ENCODE results near the gene NUDT22. TPM values are rescaled to one million over a fixed set of nuclear protein-coding genes. Genes with fewer than 3 reads are reported as not detected.

The NUDT22 gene
- polyA plus RNA-seq, 1 donor, result 33.8 TPM

- Histone ChIP-seq H3K27ac (ENCODE audit: low read length) (no peak overlapping the region), H3K36me3 (ENCODE audit: control insufficient read depth, insufficient read depth, low read length) (peaks cover 13% of the 10 kb centered on the region), H3K4me3 (ENCODE audit: low read length) (no peak overlapping the region), H3K9me3 (ENCODE audit: control insufficient read depth, low read depth, low read length) (no peaks in the 10 kb centered on the region), H3K27me3 (ENCODE audit: control insufficient read depth, insufficient read depth, low read length) (no peaks in the 10 kb centered on the region), H3K4me1 (ENCODE audit: control insufficient read depth, insufficient read depth, low read length) (peaks cover 54% of the 10 kb centered on the region)
- DNase-seq, result no peak
- no CpG with 5 or more reads among the region's 4 CpGs for WGBS (ENCODE audit: insufficient coverage, low lambda C conversion rate)
Observed at GRCh38 chr11:64249038-64249437, 23.0 kb downstream of the NUDT22 start.

GRCh38 chr11:64249563-64250414 is 23.7 kb downstream of the NUDT22 start:
- no peaks in the 10 kb centered on the region for H3K27me3 ChIP-seq (ENCODE audit: control insufficient read depth, insufficient read depth, low read length)
- H3K27ac ChIP-seq (ENCODE audit: low read length), result no peak overlapping the region
- H3K4me1 ChIP-seq (ENCODE audit: control insufficient read depth, insufficient read depth, low read length), result peaks cover 57% of the 10 kb centered on the region
- peaks cover 17% of the 10 kb centered on the region for H3K36me3 ChIP-seq (ENCODE audit: control insufficient read depth, insufficient read depth, low read length)
- DNase-seq, result no peak
- no CpG with 5 or more reads among the region's 8 CpGs for WGBS (ENCODE audit: insufficient coverage, low lambda C conversion rate)
- no peak overlapping the region for H3K4me3 ChIP-seq (ENCODE audit: low read length)
- H3K9me3 ChIP-seq (ENCODE audit: control insufficient read depth, low read depth, low read length), result no peaks in the 10 kb centered on the region

DNA sequence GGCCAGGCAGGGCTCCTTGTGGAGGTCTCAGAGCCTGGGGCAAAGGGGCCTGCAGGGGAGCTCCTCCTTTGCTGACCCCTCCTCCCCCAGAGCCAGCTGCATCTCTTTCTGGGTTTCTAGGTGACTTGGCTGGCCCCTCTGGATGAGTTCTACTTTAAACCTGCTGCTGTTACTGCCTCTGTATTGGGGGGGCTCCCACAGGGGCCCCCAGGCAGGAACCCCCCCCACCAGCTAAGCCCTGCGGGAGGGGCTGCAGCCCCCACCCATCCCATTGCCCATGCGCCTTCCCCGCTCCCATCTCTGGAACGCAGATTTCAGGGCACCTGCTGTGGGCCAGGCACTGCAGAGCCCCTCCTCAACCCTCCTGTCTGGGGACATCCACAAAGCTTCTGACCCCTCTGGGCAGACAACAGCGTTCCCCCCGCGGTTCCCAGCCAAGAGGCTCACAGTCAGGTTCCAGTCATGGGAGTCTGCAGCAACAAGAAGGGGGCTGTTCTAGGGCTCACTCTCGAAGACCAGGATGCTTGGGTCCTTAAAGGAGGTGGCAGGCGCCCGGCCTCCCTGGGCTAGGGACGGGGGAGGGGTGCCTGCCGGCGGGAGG is 24.4 kb downstream of the NUDT22 start:
- H3K36me3 ChIP-seq (ENCODE audit: control insufficient read depth, insufficient read depth, low read length), result peaks cover 24% of the 10 kb centered on the region
- H3K27me3 ChIP-seq (ENCODE audit: control insufficient read depth, insufficient read depth, low read length), result no peaks in the 10 kb centered on the region
- no peak for DNase-seq
- no peak overlapping the region for H3K27ac ChIP-seq (ENCODE audit: low read length)
- peaks cover 52% of the 10 kb centered on the region for H3K4me1 ChIP-seq (ENCODE audit: control insufficient read depth, insufficient read depth, low read length)
- H3K9me3 ChIP-seq (ENCODE audit: control insufficient read depth, low read depth, low read length), result no peaks in the 10 kb centered on the region
- no CpG with 5 or more reads among the region's 13 CpGs for WGBS (ENCODE audit: insufficient coverage, low lambda C conversion rate)
- peak overlapping the region; percentile 73 for H3K4me3 ChIP-seq (ENCODE audit: low read length)

GRCh38 chr11:64251016-64251752 is 25.1 kb downstream of the NUDT22 start, which contains the start of gene PLCB3:
PLCB3 (plus strand) TSS chr11:64251530; CDS start chr11:64251650, 120 bp downstream.
- Histone ChIP-seq H3K4me3 (ENCODE audit: low read length) (peak within 1 kb of the TSS; percentile 90), H3K4me1 (ENCODE audit: control insufficient read depth, insufficient read depth, low read length) (peaks cover 52% of the 10 kb centered on the region), H3K36me3 (ENCODE audit: control insufficient read depth, insufficient read depth, low read length) (peaks cover 31% of the 10 kb centered on the region), H3K9me3 (ENCODE audit: control insufficient read depth, low read depth, low read length) (no peaks in the 10 kb centered on the region), H3K27me3 (ENCODE audit: control insufficient read depth, insufficient read depth, low read length) (no peaks in the 10 kb centered on the region), H3K27ac (ENCODE audit: low read length) (peak within 1 kb of the TSS; percentile 90)
- peak in 1 of 2 donors; percentile 57 for DNase-seq
- WGBS (ENCODE audit: insufficient coverage, low lambda C conversion rate), result no CpG with 5 or more reads among the region's 75 CpGs

GRCh38 chr11:64251753-64252002 is 25.6 kb downstream of the NUDT22 start:
- Histone ChIP-seq H3K4me1 (ENCODE audit: control insufficient read depth, insufficient read depth, low read length) (peaks cover 52% of the 10 kb centered on the region), H3K9me3 (ENCODE audit: control insufficient read depth, low read depth, low read length) (no peaks in the 10 kb centered on the region), H3K4me3 (ENCODE audit: low read length) (peak overlapping the region; percentile 90), H3K27ac (ENCODE audit: low read length) (peak overlapping the region; percentile 90), H3K36me3 (ENCODE audit: control insufficient read depth, insufficient read depth, low read length) (peaks cover 36% of the 10 kb centered on the region), H3K27me3 (ENCODE audit: control insufficient read depth, insufficient read depth, low read length) (no peaks in the 10 kb centered on the region)
- peak in 1 of 2 donors; percentile 62 for DNase-seq
- no CpG with 5 or more reads among the region's 18 CpGs for WGBS (ENCODE audit: insufficient coverage, low lambda C conversion rate)

DNA sequence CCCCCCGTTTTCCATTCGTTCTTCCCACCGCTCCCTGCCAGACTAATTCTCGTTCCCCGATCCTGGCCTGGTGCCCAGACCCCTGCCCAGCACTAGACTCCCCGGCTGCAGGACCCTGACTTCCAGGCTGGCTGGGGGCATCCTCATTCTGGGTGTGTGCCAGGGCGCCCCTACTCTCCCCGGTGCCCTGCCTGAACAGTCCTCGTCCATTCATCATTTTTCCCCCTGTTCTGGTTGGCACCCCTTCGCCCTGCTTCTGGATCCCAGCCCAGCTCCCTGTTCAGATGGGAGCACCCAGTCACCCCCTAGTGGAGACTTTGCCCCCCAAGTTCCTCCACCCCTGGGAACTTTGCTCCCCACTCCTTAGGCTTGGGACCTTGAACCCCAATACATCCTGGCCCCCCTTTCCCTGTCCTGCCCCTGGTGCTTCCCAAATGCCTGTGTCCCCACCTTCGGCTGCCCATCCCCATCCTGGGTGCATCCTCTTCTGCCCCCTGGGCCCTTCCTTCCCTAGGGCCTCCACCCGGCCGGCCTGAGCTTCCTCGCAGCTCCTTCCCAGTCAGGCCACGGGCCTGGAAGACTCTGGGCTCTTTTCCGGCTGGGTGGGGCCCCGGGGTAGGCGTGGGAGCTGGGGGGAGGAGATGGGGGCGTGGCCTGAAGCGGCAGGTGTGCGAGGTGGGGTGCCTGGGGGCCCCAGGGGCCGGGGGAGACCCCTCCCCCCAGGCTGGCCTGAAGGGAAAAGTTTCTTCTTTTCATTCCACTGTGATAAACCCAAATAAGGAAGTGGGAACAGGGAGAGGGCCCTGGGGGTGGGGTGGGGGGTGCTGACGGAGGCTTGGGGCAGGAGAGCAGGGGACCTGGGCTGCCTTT is 26.2 kb downstream of the NUDT22 start:
- peak; percentile 74 to 92 for DNase-seq
- 0% methylated on average over 5 of the region's 23 CpGs for WGBS (ENCODE audit: insufficient coverage, low lambda C conversion rate)
- no peaks in the 10 kb centered on the region for H3K27me3 ChIP-seq (ENCODE audit: control insufficient read depth, insufficient read depth, low read length)
- peak overlapping the region; percentile 90 for H3K4me3 ChIP-seq (ENCODE audit: low read length)
- H3K27ac ChIP-seq (ENCODE audit: low read length), result peak overlapping the region; percentile 90
- peaks cover 40% of the 10 kb centered on the region for H3K36me3 ChIP-seq (ENCODE audit: control insufficient read depth, insufficient read depth, low read length)
- peaks cover 52% of the 10 kb centered on the region for H3K4me1 ChIP-seq (ENCODE audit: control insufficient read depth, insufficient read depth, low read length)
- no peaks in the 10 kb centered on the region for H3K9me3 ChIP-seq (ENCODE audit: control insufficient read depth, low read depth, low read length)

- no CpG with 5 or more reads among the region's 8 CpGs for WGBS (ENCODE audit: insufficient coverage, low lambda C conversion rate)
- Histone ChIP-seq H3K36me3 (ENCODE audit: control insufficient read depth, insufficient read depth, low read length) (peaks cover 46% of the 10 kb centered on the region), H3K27me3 (ENCODE audit: control insufficient read depth, insufficient read depth, low read length) (no peaks in the 10 kb centered on the region), H3K27ac (ENCODE audit: low read length) (peak overlapping the region; percentile 90), H3K9me3 (ENCODE audit: control insufficient read depth, low read depth, low read length) (no peaks in the 10 kb centered on the region), H3K4me1 (ENCODE audit: control insufficient read depth, insufficient read depth, low read length) (peaks cover 45% of the 10 kb centered on the region), H3K4me3 (ENCODE audit: low read length) (peak overlapping the region; percentile 90)
- DNase-seq, result no peak
Observed at GRCh38 chr11:64253043-64253442, 27.0 kb downstream of the NUDT22 start.

- WGBS (ENCODE audit: insufficient coverage, low lambda C conversion rate), result no CpG with 5 or more reads among the region's 5 CpGs
- no peaks in the 10 kb centered on the region for H3K27me3 ChIP-seq (ENCODE audit: control insufficient read depth, insufficient read depth, low read length)
- H3K36me3 ChIP-seq (ENCODE audit: control insufficient read depth, insufficient read depth, low read length), result peaks cover 50% of the 10 kb centered on the region
- no peaks in the 10 kb centered on the region for H3K9me3 ChIP-seq (ENCODE audit: control insufficient read depth, low read depth, low read length)
- no peak for DNase-seq
- peaks cover 41% of the 10 kb centered on the region for H3K4me1 ChIP-seq (ENCODE audit: control insufficient read depth, insufficient read depth, low read length)
- peak overlapping the region; percentile 90 for H3K4me3 ChIP-seq (ENCODE audit: low read length)
- no peak overlapping the region for H3K27ac ChIP-seq (ENCODE audit: low read length)
Observed at GRCh38 chr11:64253481-64253880, 27.4 kb downstream of the NUDT22 start.

DNA sequence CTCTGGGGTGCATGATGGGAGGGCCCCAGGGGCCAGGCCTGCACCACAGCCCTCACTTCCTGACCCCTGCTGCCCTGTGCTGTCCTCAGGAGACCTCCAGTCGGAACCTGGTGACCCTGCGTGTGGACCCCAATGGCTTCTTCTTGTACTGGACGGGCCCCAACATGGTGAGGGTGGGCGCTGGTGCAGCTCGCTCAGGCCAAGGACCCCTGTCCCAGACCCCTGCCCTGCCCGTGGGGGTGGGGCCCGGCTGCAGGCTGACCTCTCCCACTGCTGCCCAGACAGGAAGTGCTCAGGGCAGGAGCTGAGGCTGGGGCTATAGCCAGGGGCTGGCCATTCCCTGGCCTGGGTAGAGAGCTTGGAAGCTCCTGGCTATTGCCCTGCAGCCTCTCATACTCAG is 28.3 kb downstream of the NUDT22 start:
- Histone ChIP-seq H3K9me3 (ENCODE audit: control insufficient read depth, low read depth, low read length) (no peaks in the 10 kb centered on the region), H3K4me3 (ENCODE audit: low read length) (no peak overlapping the region), H3K27me3 (ENCODE audit: control insufficient read depth, insufficient read depth, low read length) (no peaks in the 10 kb centered on the region), H3K4me1 (ENCODE audit: control insufficient read depth, insufficient read depth, low read length) (peaks cover 35% of the 10 kb centered on the region), H3K27ac (ENCODE audit: low read length) (no peak overlapping the region), H3K36me3 (ENCODE audit: control insufficient read depth, insufficient read depth, low read length) (peaks cover 58% of the 10 kb centered on the region)
- WGBS (ENCODE audit: insufficient coverage, low lambda C conversion rate), result no CpG with 5 or more reads among the region's 7 CpGs
- DNase-seq, result no peak

Measured in large intestine (tissue), 3 donors.